DMS153 (cell line): ENCODE data around the gene ZFP1.

Source experiments
- DNase-seq: peaks from one replicate; lab custom pipeline; 2025; lab: John Stamatoyannopoulos, UW

ZFP1 gene

DNA sequence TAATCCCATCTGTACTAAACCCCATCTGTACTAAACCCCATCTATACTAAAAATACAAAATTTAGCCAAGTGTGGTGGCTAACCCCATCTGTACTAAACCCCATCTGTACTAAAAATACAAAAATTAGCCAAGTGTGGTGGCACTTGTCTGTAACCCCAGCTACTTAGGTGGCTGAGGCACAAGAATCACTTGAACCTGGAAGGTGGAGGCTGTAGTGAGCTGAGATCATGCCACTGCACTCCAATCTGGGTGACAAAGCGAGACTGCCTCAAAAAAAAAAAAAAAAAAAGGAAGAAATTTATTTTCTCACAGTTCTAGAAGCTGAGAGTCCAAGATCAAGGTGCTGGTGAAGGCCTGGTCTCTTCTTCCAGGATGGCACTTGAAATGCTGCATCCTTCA lies 12.1 kb downstream of the ZFP1 start:
- no peak for DNase-seq

DNA sequence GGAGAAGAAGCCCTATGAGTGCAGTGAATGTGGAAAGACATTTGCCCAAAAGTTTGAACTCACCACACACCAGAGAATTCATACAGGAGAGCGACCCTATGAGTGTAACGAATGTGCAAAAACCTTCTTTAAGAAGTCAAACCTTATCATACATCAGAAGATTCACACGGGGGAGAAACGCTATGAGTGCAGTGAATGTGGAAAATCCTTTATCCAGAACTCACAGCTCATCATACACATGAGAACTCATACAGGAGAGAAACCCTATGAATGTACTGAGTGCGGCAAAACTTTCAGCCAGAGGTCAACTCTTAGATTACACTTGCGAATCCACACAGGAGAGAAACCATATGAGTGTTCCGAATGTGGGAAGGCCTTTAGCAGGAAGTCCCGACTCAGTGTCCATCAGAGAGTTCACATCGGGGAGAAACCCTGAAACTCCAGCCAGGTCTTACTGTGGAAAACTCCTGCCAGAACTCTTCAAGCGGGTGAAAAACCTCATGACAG lies 21.6 kb downstream of the ZFP1 start:
- DNase-seq = no peak

- no peak for DNase-seq
These were observed 24.3 kb downstream of the ZFP1 start for GRCh38 chr16:75172578-75172977.

- no peak for DNase-seq
These were observed 26.8 kb downstream of the ZFP1 start for GRCh38 chr16:75175074-75175473.

DNA sequence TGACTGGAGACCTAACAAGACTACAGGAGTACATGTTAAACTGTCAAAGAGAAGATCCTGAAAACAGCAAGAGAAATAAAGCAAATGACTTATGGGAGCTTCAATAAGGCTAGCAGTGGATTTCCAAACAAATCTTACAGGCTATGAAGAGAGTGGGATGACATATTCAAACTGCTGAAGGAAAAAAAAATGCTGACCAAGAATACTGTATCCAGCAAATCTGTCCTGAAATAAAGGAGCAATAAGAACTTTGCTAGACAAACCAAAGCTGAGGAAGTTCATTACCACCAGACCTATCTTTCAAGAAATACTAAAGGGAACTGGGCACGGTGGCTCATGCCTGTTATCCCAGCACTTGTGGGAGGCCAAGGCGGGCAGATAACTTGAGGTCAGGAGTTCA lies 28.6 kb downstream of the ZFP1 start:
- no peak for DNase-seq

- DNase-seq = no peak
These were observed 30.9 kb downstream of the ZFP1 start for GRCh38 chr16:75179208-75179607.

DNA sequence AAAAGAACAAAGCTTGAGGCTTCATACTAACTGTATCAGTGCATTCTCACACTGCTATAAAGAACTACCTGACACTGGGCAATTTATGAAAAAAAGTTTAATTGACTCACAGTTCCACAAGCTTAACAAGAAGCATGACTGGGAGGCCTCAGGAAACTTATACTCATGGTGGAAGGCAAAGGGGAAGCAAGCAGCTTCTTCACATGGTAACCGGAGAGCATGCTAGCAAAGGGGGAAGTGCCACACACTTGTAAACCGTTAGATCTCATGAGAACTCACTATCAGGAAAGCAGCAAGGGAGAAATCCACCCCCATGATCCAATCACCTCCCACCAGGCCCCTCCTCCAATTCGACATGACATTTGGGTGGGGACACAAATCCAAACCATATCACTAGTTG lies 33.3 kb downstream of the ZFP1 start:
- no peak for DNase-seq

DNA sequence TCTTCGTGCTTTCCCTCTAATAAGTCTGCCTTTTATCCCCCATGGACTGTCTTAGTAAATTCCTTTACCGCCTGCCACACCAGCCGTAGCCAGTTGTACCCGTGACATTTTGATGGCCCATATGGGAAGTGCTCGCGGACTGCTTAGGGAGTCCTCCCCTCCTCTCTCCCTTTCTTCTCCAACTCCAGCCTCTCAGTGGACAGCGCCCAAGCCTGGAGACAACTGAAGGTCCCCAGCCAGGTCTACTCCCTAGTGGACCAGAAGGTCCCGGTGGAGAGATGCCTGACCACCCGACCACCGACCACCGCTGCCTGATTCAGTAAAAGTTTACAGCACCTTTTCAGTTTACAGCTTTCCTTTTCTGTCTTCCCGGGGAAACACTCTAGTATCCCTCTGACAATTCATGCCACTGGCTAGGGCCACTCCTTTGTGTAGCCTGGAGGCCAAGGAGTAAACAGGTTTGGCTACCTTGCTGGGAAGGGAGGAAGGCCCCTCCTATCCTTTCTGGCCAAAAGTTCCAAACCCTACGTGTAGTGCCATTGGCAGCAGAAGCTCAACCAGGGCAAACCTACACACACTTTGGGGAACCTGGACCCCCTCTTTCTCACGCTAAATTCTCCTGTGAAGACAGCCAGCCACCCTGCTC lies 40.6 kb downstream of the ZFP1 start:
- no peak for DNase-seq

DNA sequence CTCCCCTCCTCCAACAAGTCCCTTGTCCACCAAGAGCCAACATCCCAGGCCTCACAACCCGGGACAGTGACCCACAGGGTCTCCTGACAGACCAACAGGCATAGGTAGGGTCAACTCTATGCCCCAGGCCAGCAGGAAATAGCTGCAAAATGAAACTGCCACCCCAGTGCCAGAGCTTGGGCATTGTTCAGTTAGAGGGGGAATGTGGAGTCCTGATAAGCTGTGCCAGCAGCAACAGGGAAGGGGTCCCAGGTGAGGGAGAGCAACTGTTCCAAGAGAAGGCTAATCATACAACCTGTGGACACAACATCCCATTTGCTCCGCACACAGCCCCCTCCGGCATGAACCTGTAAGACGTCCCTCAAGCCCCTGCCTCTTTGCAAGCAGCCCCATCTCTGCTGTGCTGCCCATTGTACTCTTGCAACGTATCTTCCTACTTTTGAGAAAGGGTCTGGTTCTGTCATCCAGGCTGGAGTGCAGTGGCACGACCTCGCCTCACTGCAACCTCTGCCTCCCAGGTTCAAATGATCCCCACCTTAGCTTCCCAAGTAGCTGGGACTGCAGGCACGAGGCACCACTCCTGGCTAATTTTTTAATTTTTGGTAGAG lies 41.4 kb downstream of the ZFP1 start:
- no peak for DNase-seq

DNA sequence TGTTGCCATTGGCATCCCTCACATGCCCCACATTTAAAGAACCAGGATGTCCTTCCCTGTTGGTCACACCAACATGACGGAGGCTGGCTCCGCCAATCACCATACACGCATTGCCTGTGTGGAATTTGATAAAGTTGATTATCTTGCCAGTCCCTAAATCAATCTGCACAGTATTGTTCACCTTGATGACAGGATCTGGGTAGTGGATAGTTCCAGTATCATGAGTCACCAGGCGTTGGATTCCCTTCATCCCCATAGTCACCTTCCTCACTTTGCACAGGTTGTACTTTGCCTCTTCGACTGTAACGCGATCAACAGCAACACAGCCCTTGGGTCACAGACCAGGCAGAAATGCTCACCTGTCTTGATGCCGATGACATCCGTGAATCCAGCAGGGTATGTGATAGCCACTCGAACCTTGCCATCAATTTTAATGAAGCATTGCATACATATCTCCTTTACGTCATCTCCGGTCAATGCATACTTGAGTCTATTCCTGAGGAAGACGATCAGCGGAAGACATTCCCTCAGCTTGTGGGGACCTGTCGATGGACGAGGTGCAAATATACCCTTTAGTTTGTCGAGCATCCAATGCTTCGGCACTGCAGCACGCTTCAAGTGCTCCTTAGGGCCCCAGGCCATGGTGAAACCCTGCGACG lies 44.4 kb downstream of the ZFP1 start:
- no peak for DNase-seq

- no peak for DNase-seq
These were observed 44.9 kb downstream of the ZFP1 start for GRCh38 chr16:75193265-75193650.

DNA sequence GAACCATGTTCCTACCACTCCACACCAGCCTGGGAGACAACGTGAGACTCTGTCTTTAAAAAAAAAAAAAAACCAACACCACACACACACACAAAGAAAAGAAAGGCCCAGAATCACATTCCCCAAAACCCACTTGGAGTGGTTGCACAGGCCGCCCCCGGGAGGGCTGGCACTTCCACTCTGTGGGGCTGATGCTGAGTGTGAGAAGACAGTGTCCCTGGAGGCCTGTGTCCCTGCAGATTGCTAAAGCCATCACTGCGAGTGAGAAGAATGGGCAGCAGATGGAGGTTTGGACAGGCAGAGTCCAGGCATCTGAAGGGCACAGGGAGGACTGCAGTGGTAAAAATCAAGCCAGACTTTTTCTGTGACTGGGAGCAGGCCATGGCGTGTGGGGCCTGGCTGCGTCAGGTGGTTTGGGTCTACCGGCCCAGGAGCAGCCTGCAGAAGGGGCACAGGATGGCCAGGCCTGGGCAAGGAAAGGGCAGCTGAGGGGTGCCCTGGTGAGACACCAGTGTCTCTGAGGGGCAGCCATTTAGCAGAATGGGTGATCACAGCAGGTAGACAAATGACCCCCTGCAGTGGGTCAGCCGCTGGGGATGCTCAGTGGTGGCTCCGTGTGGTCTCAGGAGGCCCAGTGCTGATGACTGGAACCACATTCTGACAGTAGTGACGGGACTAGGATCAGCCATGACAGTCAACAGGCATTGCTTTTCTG lies 45.6 kb downstream of the ZFP1 start:
- DNase-seq = no peak

DNA sequence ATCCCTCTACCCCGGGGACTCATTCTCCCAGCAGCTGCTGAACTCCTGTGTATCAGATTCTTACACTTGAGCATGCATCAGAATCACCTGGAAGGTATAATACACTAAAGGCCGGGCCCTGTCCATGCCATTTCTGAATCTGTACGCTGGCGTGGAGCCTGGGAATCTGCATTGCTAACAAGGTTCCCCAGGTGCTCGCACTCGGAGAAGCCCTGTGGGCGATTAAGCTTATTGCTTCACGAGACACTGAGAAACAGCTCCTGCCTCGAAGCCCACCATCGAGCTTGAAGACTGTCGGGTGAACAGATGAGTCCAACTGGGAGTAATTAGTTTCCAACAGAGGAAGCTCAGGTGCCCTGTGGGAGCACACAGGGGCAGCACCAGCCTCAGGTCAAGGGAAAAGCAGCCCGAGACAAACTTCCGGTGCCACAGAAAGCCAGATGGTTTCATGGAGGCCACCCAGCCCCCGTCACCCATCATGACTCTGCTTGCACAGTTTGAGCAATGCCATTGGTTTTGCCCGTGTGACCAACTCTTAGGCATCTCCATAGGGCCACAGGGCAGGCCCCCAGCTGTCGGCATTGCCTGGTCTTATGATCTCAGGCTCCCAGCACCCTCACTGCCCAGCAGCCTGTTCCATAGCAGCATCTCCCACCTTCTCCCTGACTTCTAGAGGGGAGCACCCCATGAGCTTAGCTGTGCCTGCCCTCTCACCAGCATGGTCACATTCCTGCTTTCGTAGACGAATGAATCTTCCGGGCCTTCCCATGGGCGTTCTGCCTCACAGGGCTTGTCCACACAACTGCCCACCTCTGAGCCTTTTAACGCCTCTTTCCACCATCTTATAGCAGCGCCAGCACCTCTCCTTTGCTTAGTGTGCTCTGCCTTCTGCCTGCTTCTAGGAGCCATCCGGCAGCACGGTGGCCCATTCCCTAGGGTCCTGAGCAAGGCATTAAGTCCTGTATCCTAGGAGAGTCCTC lies 47.8 kb downstream of the ZFP1 start:
- no peak for DNase-seq

GRCh38 chr16:75196836-75197235 lies 48.5 kb downstream of the ZFP1 start:
- DNase-seq = no peak

DNA sequence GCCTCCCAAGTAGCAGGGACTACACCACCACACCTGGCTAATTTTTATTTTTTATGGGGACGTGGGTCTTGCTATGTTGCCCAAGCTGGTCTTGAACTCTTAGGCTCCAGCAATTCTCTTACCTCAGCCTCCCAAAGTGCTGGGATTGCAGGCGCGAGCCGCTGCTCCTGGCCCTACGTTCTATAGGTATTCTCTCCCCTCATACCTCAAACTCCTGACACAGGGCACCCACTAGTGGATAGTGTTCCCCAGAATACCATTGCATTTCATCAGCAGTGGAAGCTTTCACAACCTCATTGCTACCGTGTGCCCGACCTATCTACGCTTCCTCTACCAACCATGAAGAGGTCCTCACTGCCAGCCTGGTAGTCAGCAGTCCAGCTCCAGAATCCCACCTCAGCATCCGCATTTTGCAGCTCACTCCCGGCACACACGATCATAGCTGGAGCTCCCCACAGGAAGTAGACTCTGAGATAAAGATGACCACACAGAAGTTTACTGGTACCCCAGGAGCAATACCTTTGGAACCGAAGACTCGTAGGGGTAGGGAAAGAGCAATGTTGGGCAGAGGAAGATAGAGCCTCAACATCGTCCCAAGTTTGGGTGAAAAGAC lies 49.3 kb downstream of the ZFP1 start:
- DNase-seq = no peak

DNA sequence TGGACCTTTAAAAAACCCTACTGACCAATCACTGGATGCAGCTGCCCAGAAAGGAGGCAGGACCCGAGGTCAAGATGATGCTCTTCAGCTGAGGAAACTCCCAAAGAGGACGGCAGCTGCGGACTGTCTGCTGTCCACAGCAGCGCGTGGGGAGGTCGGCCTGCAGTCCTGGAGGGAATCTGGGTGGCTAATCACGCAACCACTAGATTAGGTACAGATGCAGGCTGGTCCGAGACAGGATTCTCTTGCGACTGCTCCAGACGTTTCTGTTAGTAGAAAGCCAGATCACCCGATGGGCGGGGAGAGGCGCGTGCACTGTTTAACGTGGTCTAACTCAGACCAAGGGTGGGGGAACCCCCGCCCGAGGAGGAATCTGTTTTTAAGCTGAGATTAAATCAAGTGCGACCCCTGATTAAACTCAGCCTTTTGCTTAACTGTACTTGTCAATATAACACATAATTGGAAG lies 49.8 kb downstream of the ZFP1 start:
- DNase-seq = no peak

GRCh38 chr16:75202069-75202590 lies 53.8 kb downstream of the ZFP1 start:
- no peak for DNase-seq

GRCh38 chr16:75203096-75203495 lies 54.8 kb downstream of the ZFP1 start:
- DNase-seq = no peak

GRCh38 chr16:75203667-75204409 lies 55.5 kb downstream of the ZFP1 start:
- no peak for DNase-seq

- no peak for DNase-seq
These were observed 56.1 kb downstream of the ZFP1 start for GRCh38 chr16:75204410-75204758.
